H9 (cell line): Measurements from ENCODE around the gene TMEM242. TPM values are rescaled to one million over a fixed set of nuclear protein-coding genes. Genes with fewer than 3 reads are reported as not detected.

Experiments
- DNase-seq: peaks from one replicate; pipeline ENCODE4 v3.0.0-alpha.2; 2017
- H2AFZ ChIP-seq: one replicate; pipeline ENCODE4 v1.6.1; 2013; ENCODE audit warnings: mild to moderate bottlenecking, low read length, control low read depth, moderate library complexity
- H2AK5ac ChIP-seq: 2 replicates; pipeline ENCODE4 v1.6.1; 2013; ENCODE audit warnings: low read length, control low read depth, mixed read lengths; ENCODE audit not compliant: insufficient read length
- H2BK120ac ChIP-seq: one replicate; pipeline ENCODE4 v1.6.1; 2013; ENCODE audit warnings: low read depth, mild to moderate bottlenecking, low read length, control low read depth, inconsistent platforms; ENCODE audit not compliant: poor library complexity, severe bottlenecking
- H2BK12ac ChIP-seq: 2 replicates; pipeline ENCODE4 v1.6.1; 2013; ENCODE audit warnings: low read length, control low read depth, mixed read lengths, low read depth; ENCODE audit not compliant: insufficient read length
- H2BK15ac ChIP-seq: 2 replicates; pipeline ENCODE4 v1.6.1; 2013; ENCODE audit warnings: low read depth, low read length, control low read depth
- H2BK20ac ChIP-seq: one replicate; pipeline ENCODE4 v1.6.1; 2013; ENCODE audit warnings: low read depth, mild to moderate bottlenecking, low read length, control low read depth, inconsistent platforms; ENCODE audit not compliant: poor library complexity, severe bottlenecking
- H2BK5ac ChIP-seq: 2 replicates; pipeline ENCODE4 v1.6.1; 2013; ENCODE audit warnings: low read length, control low read depth, mixed read lengths; ENCODE audit not compliant: insufficient read length
- H3K14ac ChIP-seq: 2 replicates; pipeline ENCODE4 v1.6.1; 2013; ENCODE audit warnings: low read length, control low read depth; ENCODE audit not compliant: insufficient read depth
- H3K18ac ChIP-seq: 2 replicates; pipeline ENCODE4 v1.6.1; 2013; ENCODE audit warnings: low read depth, mild to moderate bottlenecking, mixed read lengths, low read length, control low read depth; ENCODE audit not compliant: insufficient read length
- H3K23ac ChIP-seq: 2 replicates; pipeline ENCODE4 v1.6.1; 2013; ENCODE audit warnings: low read length, control low read depth, mixed read lengths, low read depth; ENCODE audit not compliant: insufficient read length
- H3K23me2 ChIP-seq: 2 replicates; pipeline ENCODE4 v1.6.1; 2013; ENCODE audit warnings: low read depth, mild to moderate bottlenecking, mixed read lengths, low read length, control low read depth; ENCODE audit not compliant: insufficient read length, poor library complexity, severe bottlenecking
- H3K27ac ChIP-seq: 2 replicates; pipeline ENCODE4 v1.5.1; 2013; ENCODE audit warnings: low read length, control low read depth, mixed read lengths, low read depth; ENCODE audit not compliant: insufficient read length
- H3K27me3 ChIP-seq: 2 replicates; pipeline ENCODE4 v1.6.1; 2013; ENCODE audit warnings: low read length, control low read depth, inconsistent platforms; ENCODE audit not compliant: insufficient read depth
- H3K4ac ChIP-seq: 2 replicates; pipeline ENCODE4 v1.6.1; 2013; ENCODE audit warnings: low read depth, mild to moderate bottlenecking, control low read depth, inconsistent platforms, low read length, moderate library complexity
- H3K4me1 ChIP-seq: 2 replicates; pipeline ENCODE4 v1.6.1; 2013; ENCODE audit warnings: low read length, control low read depth, inconsistent platforms; ENCODE audit not compliant: insufficient read depth
- H3K4me2 ChIP-seq: 2 replicates; pipeline ENCODE4 v1.6.1; 2013; ENCODE audit warnings: low read length, control low read depth, mixed read lengths; ENCODE audit not compliant: insufficient read length, insufficient read depth
- H3K56ac ChIP-seq: 2 replicates; pipeline ENCODE4 v1.6.1; 2013; ENCODE audit warnings: low read depth, mild to moderate bottlenecking, mixed read lengths, low read length, control low read depth; ENCODE audit not compliant: insufficient read length
- H3K79me1 ChIP-seq: 2 replicates; pipeline ENCODE4 v1.6.1; 2013; ENCODE audit warnings: low read depth, mild to moderate bottlenecking, moderate library complexity, low read length, control low read depth, inconsistent platforms; ENCODE audit not compliant: insufficient read depth, poor library complexity, severe bottlenecking
- H3K79me2 ChIP-seq: 2 replicates; pipeline ENCODE4 v1.6.1; 2013; ENCODE audit warnings: low read length, control low read depth, inconsistent platforms; ENCODE audit not compliant: insufficient read depth
- H3K9ac ChIP-seq: 2 replicates; pipeline ENCODE4 v1.6.1; 2013; ENCODE audit warnings: low read length, control low read depth, mixed read lengths; ENCODE audit not compliant: insufficient read length; ENCODE audit errors: extremely low read depth
- H3K9me3 ChIP-seq: one replicate; pipeline ENCODE4 v1.6.1; 2013; ENCODE audit warnings: low read depth, low read length, inconsistent platforms; ENCODE audit not compliant: control insufficient read depth
- H3T11ph ChIP-seq: one replicate; pipeline ENCODE4 v1.6.1; 2013; ENCODE audit warnings: mild to moderate bottlenecking, low read length, control low read depth, inconsistent platforms
- H4K20me1 ChIP-seq: one replicate; pipeline ENCODE4 v1.6.1; 2013; ENCODE audit not compliant: control insufficient read depth, insufficient read length, insufficient read depth
- H4K5ac ChIP-seq: 2 replicates; pipeline ENCODE4 v1.6.1; 2013; ENCODE audit warnings: low read depth, mild to moderate bottlenecking, mixed read lengths, low read length, control low read depth; ENCODE audit not compliant: insufficient read length
- H4K8ac ChIP-seq: replicated peaks from 2 replicates; pipeline ENCODE4 v1.6.1; 2013; ENCODE audit warnings: low read length, control low read depth, mixed read lengths, low read depth; ENCODE audit not compliant: insufficient read length
- H4K91ac ChIP-seq: 2 replicates; pipeline ENCODE4 v1.6.1; 2013; ENCODE audit warnings: low read depth, mild to moderate bottlenecking, moderate library complexity, mixed read lengths, low read length, control low read depth; ENCODE audit not compliant: insufficient read length
- H3K27ac Mint-ChIP-seq, 3 experiments: 2 replicates in 2 of 3; 3 replicates in 1 of 3; pipeline ENCODE4 v1.8.0; 2020 to 2021; ENCODE audit warnings: mixed read lengths in 3 of 3, mild to moderate bottlenecking in 1 of 3, moderate library complexity in 1 of 3
- H3K27me3 Mint-ChIP-seq: 2 replicates; pipeline ENCODE4 v1.8.0; 2021; ENCODE audit warnings: low read depth, mild to moderate bottlenecking, moderate library complexity, mixed read lengths
- H3K36me3 Mint-ChIP-seq, 3 experiments: 2 replicates in 2 of 3; 3 replicates in 1 of 3; pipeline ENCODE4 v1.8.0; 2020 to 2021; ENCODE audit warnings: low read depth in 3 of 3, mixed read lengths in 3 of 3; ENCODE audit not compliant: insufficient read depth in 1 of 3
- H3K4me1 Mint-ChIP-seq, 2 experiments: 2 replicates each; pipeline ENCODE4 v1.8.0; 2020; ENCODE audit warnings: mixed read lengths in 2 of 2
- H3K4me3 Mint-ChIP-seq, 2 experiments: 2 replicates in 1 of 2; 3 replicates in 1 of 2; pipeline ENCODE4 v1.8.0; 2020 to 2021; ENCODE audit warnings: mild to moderate bottlenecking in 2 of 2, mixed read lengths in 2 of 2, moderate library complexity in 1 of 2
- H3K9me3 Mint-ChIP-seq, 2 experiments: 2 replicates in 1 of 2; 3 replicates in 1 of 2; pipeline ENCODE4 v1.8.0; 2020; ENCODE audit warnings: mild to moderate bottlenecking in 2 of 2, mixed read lengths in 2 of 2, moderate library complexity in 1 of 2
- CTCF ChIP-seq: fragments of 200-600 bp; sonication (generic); conservative IDR thresholded peaks from 3 replicates; pipeline ENCODE4 v1.8.0; 2021; ENCODE audit warnings: antibody characterized with exemption, mild to moderate bottlenecking
- WGBS: extraction: QIAGEN DNeasy Blood & Tissue Kit; methylation state at CpG from one replicate; pipeline ENCODE4 v1.1.7; 2013; ENCODE audit warnings: missing lambda C conversion rate, low lambda C conversion rate, mixed read lengths; ENCODE audit not compliant: insufficient read length; ENCODE audit errors: extremely low coverage; 5-methylcytosine and 5-hydroxymethylcytosine counted together
- total RNA-seq: library from RNA; stranded (reverse); gene quantifications from 2 replicates; pipeline ENCODE4 v1.2.1, GENCODE V29; 2021

TMEM242 gene
- total RNA-seq, 1 experiment from 2014 or later, result 10.5 TPM

GRCh38 chr6:157259443-157259842 is 63.9 kb downstream of the TMEM242 start:
- Histone ChIP-seq H2BK120ac (no peak overlapping the region), H2AFZ (no peak overlapping the region), H2BK5ac (no peak overlapping the region), H3K79me2 (no peaks in the 10 kb centered on the region), H3K27me3 (no peaks in the 10 kb centered on the region), H3K27ac (no peak overlapping the region), H3K4me1 (no peaks in the 10 kb centered on the region), H3K4ac (no peak overlapping the region), H2BK15ac (no peak overlapping the region), H2BK12ac (no peak overlapping the region), H3K4me2 (no peak overlapping the region), H3K9me3 (no peaks in the 10 kb centered on the region), H3K9ac (no peak overlapping the region), H3T11ph (no peak overlapping the region), H2BK20ac (no peak overlapping the region), H3K23me2 (no peaks in the 10 kb centered on the region), H4K20me1 (no peaks in the 10 kb centered on the region), H2AK5ac (no peak overlapping the region), H3K14ac (no peak overlapping the region), H3K79me1 (no peaks in the 10 kb centered on the region), H4K5ac (no peak overlapping the region), H4K8ac (no peak overlapping the region), H3K23ac (no peak overlapping the region), H4K91ac (no peak overlapping the region), H3K18ac (no peak overlapping the region), H3K56ac (no peak overlapping the region)
- H3K36me3 Mint-ChIP-seq, result no peaks in the 10 kb centered on the region
- no peak for TF ChIP-seq CTCF
- no peak for DNase-seq
- no peak overlapping the region for H3K4me3 Mint-ChIP-seq
- no peaks in the 10 kb centered on the region for H3K4me1 Mint-ChIP-seq
- H3K27ac Mint-ChIP-seq, result no peak overlapping the region
- H3K27me3 Mint-ChIP-seq, result peaks cover 12% of the 10 kb centered on the region
- H3K9me3 Mint-ChIP-seq, result no peaks in the 10 kb centered on the region; a peak in 1 of 5 replicates
- WGBS, result no CpG with 5 or more reads among the region's 9 CpGs
